HG02870 (cell line): ENCODE data around the gene KRTAP10-11.
"Not testable (repeated sequence)": the region's sequence is repeated elsewhere in the genome, so short reads cannot be mapped to it uniquely, and the experiment has no call there.

Source experiments
- ATAC-seq: cut with Tn5 transposase; IDR thresholded peaks from one replicate; pipeline ENCODE4 v1.9.1; 2021; ENCODE audit warnings: mild to moderate bottlenecking, moderate library complexity; ENCODE audit not compliant: unreplicated experiment

KRTAP10-11 gene

DNA sequence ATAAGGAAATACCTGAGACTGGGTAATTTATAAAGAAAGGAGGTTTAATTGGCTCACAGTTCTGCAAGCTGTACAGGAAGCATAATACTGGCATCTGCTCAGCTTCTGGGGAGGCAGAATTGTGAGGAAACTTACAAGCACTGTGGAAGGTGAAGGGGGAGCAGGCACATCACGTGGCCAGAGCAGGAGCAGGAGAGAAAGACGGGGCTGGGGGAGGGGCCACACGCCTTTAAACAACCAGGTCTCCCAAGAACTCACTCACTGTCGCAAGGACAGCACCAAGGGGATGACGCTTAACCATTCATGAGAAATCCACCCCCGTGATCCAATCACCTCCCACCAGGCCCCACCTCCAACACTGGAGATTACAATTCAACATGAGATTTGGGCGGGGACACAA lies 15.4 kb downstream of the KRTAP10-11 start:
- not testable (repeated sequence) for ATAC-seq

DNA sequence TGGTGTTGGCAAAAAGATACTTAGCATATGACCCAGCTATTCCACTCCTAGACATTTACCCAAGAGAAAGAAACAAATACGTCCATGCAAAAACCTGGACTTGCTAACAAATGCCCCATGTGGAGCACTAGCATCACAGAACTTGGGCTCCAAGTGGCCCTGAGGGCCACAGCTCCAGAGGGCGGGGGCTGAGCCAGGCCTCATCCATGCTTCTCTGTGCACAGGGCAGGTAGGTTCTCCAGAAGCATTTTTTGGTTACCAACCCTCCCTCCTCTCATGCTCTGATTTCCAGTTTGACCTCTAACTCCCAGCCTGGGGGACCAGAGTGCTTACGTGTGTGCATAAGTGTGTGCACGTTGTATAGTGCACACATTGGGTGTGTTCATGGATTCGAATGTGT lies 18.5 kb downstream of the KRTAP10-11 start:
- ATAC-seq = no peak

DNA sequence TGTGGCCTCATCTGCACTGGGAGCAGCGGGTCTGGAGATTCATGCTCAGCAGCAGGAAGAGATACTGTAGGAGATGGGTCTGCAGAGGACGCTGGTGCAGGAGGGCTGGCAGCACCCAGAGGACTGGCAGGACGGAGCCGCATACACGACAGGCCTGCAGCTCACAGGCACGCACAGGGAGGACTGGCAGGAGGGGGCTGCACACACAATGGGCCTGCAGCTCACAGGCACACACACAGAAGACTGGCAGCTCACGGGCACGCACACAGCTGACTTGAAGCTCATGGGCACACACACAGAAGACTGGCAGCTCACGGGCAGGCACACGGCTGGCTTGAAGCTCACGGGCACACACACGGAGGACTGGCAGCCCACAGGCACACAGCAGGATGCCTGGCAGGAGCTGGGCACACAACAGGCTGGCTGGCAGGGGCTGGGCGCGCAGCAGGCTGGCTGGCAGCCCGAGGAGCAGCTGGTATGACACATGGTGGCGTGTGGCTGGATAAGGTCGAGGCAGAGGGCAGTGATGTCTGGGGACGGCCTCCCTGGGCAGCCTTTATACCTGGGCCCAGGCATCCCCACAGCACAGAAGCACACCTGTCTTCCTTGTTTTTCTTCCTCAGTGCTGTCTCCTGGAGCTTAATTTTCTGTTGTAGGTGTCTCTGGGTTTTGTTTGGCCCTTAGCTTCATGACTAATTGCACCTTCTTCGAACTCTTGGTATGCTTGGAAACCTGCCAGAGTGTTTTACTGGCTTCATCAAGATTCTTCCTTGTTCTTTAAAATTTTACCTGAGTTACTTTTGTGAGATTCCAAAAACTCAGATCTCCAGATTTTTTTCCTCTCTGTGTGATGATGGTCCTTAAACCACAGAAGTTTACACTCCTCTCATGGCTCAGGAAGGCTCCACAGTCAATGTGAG lies 20.4 kb downstream of the KRTAP10-11 start, which contains the start of gene KRTAP12-2:
Gene KRTAP12-2 (minus strand): TSS at position 527 of the 920 bp plus-strand sequence. CDS start 41 bp downstream, at position 486.
- no peak for ATAC-seq

DNA sequence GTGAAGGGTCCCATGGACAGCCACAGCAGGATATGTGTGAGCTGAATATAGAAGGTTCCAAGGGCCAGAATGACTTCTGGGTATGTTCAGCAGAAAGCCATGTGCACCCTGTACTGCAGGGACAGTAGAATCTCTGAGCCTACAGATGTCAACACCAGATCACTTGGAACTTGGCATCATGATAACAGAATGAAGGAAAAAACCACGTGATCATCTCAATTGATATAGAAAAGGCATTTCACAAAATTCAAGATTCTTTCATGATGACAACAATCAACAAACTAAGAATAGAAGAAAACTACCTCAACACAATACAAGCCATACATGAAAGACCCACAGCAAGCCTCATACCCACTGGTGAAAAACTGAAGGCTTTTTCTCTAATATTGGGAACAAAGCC lies 21.4 kb downstream of the KRTAP10-11 start:
- no peak for ATAC-seq

DNA sequence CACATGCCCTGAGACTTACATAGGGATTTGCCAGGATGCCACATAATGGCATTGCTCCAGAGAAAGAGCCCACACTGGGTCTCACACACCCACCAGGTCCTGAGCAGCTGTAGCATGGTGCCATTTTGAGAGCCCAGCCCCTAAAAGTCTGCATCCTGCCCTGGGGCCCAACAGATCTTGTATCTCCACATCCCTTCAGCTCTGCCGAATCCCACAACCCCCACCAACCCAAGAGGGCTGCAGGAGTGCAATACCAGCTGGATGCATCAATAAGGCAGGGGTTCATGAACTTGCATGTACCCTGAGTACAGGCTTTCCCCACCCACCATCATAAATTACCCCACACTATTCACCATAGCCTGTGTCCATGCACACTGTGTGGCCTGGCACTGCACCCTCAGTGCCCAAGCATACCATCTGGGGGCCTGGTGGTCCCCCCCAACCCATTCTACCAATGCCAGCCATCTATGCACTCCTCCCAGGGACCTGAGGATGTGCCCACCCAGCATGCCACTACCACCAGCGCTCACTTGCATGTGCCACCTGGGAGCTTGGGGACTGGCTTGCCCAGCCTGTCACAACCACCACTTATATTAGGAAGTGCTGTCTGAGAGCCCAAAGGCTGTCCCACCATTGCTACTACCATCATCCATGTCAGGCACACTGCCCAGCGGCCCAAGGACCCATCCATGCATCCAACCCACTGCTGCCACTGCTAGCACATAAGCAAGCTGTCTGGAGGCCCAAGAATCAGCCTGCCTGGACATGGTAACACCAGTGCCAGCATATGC lies 24.6 kb downstream of the KRTAP10-11 start:
- no peak for ATAC-seq

DNA sequence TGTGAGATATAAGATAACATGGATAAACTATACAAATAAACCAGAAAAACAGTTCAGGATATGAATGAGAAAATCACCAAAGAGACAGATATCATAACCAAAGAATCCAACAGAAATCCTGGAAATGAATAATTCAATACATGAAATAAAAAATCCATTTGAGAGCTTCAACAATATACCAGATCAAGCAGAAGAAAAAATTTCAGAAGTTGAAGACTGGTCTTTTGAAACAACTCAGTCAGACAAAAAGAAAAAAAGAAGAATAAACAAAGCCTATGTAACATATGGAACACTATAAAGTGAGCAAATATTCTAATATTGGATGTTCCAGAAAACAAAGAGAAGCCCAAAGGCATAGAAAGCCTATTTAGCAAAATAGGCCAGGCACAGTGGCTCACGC lies 25.7 kb downstream of the KRTAP10-11 start:
- ATAC-seq = no peak

DNA sequence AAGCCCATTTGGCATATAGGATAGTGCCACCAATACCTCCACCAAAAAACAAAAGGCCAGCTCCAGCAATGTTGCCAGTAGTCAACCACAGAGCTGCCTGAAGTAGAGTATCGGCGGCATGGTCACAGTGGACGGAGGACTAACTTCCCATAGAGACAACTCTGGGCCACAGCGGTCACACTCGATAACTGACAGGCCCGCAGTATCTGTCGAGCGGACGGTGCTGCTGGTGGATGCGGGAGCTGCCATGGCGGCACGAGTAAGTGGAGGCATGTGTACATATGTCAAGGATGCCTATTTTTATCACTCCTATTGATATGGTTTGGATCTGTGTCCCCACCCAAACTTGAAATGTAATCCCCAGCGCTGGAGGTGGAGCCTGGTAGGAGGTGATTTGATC lies 31.7 kb downstream of the KRTAP10-11 start:
- no peak for ATAC-seq

DNA sequence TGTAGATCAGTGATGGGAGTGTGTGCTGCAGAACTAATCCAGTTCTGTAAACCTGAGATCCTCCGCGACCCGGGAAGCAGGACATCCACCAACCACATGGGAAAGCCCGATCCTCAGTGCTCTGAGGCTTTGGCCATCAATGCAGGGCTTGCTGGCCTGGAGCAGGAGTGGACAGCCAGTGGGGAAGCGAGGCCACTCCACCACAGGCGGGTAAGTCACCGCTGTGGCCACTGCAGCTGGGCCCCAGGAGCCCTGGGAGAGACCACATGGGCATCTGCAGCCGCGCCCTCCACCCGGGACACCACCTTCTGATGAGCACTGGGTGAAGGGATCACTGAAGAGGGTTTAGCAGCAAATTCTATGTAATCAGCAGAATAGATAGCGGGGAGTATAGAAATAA lies 34.9 kb downstream of the KRTAP10-11 start:
- ATAC-seq = no peak

DNA sequence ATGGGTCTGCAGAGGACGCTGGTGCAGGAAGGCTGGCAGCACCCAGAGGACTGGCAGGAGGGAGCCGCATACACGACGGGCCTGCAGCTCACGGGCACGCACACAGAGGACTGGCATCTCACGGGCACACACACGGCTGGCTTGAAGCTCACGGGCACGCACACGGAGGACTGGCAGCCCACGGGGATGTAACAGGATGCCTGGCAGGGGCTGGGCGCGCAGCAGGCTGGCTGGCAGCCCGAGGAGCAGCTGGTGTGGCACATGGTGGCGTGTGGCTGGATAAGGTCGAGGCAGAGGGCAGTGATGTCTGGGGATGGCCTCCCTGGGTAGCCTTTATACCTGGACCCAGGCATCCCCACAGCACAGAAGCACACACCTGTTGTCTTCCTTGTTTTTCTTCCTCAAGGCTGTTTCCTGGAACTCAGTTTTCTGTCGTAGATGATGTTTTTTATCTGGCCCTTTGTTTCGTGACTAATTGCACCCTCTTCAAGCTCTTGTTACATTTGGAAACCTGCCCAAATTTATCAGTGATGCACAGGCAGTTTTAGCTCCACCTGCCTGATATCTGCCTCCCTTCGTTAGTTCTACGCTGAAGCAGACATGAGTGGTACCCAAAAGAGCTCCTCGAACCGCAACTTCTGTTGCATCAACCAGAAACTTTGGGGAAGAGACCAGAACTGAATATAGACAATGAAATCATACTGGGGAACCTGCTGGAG lies 35.8 kb downstream of the KRTAP10-11 start, which contains the start of gene KRTAP12-1:
Gene KRTAP12-1 (minus strand): TSS at position 303 of the 719 bp plus-strand sequence. CDS start 40 bp downstream, at position 263.
- no peak for ATAC-seq

DNA sequence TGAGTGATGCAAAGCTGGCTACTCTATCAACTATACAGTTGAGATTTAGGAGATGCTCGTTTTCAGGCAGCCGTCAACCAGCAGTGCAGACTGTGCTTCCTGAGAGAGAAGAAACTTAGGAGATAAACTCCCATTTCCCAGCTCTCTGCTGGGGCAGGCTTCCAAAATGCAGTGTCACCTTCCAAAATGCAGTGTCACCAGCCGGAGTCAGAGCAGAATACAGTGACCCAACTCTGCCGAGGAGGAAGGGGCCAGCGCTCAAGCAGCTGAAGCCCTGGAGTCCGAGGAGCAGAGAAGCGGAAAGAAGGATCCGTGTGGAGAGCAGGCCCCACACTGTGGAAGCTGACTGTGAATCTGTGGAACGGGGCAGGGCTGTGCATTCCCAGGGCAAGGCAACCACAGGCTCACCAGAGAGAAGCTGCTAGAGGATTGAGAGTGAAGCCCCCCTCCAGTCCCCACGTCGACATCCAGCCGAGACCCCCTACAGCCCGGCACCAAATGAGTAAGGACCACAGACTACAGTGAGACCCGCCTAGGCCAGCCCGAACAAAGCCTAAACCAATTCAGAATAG lies 36.5 kb downstream of the KRTAP10-11 start:
- ATAC-seq = no peak

DNA sequence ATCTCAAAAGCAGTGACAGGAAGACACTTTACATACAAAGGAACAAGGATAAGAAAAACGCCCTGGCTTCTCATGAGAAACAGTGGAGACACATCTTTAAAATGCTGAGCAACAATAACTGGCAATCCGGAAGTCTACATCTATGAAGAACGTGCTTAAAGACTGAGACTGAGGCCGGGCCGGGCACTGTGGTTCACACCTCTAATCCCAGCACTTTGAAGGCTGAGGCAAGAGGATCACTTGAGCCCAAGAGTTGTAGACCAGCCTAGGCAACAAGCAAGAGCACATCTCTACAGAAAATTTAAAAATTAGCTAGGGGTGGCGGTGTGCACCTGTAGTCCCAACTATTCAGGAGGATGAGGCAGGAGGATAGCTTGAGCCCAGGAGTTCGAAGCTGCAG lies 37.9 kb downstream of the KRTAP10-11 start:
- no peak for ATAC-seq

DNA sequence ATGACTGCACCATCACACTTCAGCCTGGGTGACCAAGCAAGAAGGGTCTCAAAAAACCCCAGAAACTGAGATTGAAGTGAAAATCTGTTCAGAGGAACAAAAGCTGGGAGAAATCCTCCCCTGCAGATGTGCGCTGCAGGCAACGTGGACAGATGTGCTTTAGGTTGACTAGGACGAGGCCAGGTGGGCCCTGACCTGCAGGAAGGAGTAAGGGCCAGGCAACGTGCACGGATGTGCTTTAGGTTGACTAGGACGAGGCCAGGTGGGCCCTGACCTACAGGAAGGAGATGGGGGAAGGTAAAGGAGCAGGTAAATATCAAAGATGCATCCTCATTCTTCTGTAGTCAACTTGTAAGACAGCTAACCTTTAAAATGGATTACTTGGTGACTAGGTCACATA lies 38.3 kb downstream of the KRTAP10-11 start:
- no peak for ATAC-seq

DNA sequence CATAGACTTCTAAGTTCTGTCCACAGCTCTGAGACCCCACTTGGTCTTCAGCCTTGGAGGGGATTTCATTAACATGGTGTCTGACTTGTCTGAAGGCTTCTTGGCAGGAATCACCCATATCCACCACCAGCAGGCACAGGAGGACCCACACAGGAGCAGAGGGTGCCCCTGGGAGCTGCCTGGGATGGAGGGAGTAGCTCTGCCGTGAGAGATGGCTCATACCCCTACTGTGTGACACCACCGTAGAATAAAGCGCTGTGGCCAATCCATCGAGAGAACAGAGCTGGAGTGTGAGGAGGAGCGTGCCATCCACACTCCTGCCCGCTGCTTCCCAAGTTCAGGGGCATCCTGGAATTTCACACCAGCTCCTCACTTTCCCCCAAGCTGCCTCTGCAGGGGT lies 38.8 kb downstream of the KRTAP10-11 start:
- ATAC-seq = not testable (repeated sequence)

DNA sequence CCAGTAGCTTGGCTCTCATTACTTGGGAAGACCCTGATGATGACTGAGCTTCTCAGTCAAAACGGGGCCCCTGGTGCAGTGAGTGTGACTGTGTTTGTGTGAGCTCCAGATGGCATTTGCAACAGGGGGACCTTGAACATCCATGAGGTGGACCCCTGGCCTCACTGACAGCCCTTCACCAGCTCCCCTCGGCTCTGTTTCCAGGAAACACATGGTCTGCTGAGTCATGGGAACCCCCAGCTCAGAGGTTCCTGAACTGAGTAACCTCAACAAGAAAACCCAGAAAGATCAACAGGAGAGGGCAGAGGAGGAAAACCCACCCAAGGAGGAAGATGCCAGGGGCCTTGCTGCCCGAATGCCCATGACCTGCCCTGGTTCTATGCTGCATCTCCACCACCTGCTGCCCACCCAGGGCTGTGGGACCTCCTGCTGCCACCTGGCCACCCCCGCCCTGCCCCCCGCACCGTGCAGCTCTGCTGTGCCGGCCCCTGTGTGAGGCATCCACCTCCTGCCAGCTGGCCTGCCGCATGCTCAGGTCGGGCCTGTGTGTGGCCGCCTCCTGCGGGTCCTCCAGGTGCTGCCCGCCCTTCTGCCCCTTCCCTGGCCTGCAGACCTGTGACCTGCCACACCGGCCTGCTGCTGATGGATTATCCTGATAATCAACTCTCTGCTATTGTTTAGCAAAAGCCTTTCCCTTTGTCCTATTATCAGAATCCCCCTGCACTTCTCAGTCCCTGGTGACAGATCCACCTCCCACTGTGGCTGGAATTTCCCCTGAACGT lies 40.0 kb downstream of the KRTAP10-11 start:
- ATAC-seq = no peak

DNA sequence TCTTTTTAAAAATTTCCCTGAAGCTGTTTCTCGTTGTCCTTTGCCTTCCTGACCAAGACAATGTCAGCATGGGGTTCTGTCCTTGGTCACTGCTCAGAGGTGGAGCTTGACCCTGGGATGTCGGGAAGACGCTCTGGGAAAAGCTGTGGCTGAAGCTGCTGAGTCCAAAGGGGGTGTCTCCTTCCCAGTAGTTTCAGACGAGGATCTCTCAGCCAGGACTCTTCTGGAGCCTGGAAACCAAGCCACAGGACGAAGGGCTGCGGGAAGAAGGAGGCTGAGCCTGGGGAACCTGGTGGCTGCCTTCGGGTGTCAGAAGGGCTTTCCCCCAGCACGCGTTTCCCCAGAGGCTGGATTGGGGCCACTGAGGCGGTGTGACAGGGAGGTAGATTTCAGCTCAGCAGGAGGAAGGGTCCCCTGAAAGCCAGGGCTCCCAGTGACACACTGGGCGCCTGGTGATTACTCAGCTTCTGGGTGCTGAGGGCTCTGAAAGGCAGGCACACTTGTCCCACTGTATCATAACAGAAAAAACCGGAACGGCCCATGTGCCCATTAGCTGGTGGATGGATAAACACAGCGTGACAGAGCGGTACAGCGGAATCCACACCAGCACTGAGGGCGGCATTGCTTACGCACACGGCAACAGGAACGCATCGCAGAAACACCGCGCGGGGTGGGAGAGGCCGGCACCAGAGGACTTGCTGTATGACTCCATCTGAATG lies 40.8 kb downstream of the KRTAP10-11 start:
- ATAC-seq = no peak

DNA sequence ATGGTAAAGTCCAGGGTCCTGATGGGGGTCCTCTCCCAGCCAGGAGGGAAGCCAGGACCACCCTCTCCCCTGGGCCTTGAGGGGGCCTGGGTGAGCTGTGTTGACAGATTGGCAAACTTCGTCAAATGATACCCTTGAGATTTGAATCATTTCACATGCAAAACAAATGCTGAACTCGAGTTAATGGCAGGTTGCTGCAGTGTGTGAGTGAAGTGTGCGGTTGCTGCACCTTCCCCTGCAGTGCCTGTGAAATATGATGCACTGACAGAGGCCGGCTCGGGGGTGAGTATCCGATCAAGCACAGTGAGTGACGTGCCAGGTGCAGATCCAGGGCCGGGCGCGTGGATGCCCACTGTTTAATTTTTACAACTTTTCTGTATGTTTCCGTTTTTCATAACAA lies 41.5 kb downstream of the KRTAP10-11 start:
- no peak for ATAC-seq

DNA sequence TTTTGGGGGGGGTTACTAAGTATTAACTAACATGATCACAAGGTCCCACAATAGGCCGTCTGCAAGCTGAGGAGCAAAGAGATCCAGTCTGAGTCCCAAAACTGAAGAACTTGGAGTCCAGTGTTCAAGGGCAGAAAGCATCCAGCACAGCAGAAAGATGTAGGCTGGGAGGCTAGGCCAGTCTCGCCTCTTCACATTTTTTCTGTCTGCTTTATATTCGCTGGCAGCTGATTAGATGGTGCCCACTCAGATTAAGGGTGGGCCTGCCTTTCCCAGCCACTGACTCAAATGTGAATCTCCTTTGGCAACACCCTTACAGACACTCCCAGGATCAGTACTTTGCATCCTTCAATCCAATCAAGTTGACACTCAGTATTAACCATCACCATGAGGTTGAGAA lies 43.5 kb downstream of the KRTAP10-11 start:
- ATAC-seq = not testable (repeated sequence)

DNA sequence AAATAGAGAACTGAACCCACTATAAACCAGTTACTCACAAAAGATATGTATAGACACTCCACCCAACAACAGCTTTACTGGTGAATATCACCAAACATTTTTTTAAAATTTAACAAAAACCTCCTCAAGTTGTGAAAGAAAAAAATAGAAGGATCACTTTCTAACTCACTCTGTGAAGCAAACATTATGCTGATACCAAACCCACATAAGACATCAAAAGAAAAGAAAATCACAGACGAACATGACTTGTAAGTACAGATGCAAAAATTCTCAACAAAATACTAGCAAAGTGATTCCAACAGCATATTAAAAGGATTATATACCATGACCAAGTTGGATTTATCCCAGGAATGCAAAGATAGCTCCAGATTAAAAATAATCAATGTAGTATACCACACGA lies 45.5 kb downstream of the KRTAP10-11 start:
- ATAC-seq = no peak

DNA sequence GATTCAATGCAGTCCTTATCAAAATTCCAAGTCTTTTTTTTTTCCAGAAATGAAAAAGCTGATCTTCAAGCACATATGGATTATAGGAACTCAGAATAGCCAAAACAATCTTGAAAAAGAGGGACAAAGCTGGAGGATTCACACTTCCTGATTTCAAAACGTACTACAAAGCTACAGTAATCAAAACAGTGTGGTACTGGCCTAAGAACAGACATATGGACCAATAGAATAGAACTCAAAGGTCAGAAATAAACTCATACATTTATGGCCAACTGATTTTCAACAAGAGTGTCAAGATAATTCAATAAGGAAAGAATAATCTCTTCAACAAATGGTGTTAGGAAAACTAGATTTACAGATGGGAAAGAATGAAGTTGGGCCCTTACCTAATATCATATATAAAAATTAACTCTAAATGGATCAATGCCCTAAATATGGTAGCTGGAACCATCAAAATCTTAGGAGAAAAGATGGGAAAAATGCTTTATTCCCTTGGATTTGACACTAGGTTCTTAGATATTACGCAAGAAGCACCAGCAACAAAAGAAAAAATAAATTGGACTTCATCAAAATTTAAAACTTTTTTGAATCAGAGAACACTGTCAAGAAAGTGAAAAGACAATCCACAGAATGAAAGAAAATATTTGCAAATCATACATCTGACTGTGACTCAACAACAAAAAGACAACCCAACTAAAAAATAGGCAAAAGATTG lies 46.7 kb downstream of the KRTAP10-11 start:
- ATAC-seq = no peak
